Measurements from ENCODE around the gene EID2. TPM values are rescaled to one million over a fixed set of nuclear protein-coding genes. Genes with fewer than 3 reads are reported as not detected.

The EID2 gene
- total RNA-seq, result 10.2 and 16.3 TPM in 2 replicates

GRCh38 chr19:39539518-39540332 is at the start of gene EID2:
EID2 (minus strand) TSS chr19:39540161; CDS start chr19:39540079, 82 bp downstream.

GRCh38 chr19:39532233-39533002 is 7.5 kb downstream of the EID2 start, which contains the start of gene EID2B:
EID2B (minus strand) TSS chr19:39532852; CDS start chr19:39532802, 50 bp downstream.

DNA sequence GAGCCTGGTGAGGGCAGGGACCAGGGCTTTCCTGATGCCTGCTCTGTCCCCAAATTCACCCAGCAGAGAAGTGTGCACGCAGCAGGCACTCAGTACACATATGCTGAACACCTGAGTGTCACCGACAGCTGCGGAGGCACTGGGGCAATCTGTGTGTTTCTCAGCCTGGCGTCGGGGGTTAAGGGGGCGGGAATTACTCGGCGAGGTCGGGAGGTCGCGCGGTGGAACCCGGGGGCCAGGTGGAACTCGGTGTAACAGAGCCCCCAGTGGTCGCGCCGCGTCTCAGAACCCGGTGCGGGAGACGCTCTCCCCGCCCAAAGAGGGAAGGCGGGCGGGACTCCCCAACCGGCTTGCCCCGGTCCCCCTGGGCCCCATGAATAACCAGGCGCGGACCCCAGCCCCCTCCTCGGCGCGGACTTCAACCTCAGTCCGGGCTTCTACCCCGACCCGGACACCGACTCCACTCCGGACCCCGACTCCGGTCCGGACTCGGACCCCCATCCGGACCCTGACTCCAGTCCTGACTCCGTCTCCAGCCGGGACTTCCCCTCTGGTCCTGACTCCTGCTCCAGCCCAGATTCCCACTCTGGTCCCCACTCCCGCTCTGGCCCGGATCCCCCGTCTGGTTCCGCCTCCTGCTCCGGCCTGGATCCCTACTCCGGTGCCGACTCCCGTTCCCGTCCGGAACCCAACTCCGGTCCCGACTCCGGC is 25.0 kb downstream of the EID2 start, which contains the start of gene SELENOV:
TSS of gene SELENOV (plus strand) at position 300 of the 711 bp plus-strand sequence. CDS start at position 374, 74 bp downstream.

DNA sequence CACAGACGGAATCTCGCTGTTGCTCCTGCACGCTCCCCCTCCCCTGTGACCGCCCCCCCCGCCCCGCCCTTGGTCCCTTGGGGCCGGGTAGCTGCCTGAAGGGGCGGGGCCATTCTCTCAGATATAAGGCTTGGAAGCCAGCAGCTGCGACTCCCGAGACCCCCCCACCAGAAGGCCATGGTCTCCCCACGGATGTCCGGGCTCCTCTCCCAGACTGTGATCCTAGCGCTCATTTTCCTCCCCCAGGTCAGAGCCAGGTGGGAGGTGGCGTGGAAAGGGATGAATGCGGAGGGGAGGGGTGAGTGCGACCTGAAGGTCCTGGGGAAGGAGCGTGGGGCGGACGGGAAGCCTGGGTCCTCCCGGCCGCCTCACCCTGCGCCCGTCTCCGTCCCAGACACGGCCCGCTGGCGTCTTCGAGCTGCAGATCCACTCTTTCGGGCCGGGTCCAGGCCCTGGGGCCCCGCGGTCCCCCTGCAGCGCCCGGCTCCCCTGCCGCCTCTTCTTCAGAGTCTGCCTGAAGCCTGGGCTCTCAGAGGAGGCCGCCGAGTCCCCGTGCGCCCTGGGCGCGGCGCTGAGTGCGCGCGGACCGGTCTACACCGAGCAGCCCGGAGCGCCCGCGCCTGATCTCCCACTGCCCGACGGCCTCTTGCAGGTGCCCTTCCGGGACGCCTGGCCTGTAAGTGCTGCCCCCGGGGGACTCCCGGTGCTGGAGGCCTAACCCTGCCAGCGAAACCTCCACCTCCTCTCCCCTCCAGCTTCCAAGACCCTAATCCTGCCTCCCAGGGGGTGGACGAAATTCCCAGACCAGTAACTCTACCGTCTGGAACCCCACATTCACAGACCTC is 40.9 kb downstream of the EID2 start, which contains the start of gene DLL3:
TSS of gene DLL3 (plus strand) at position 150 of the 845 bp plus-strand sequence. CDS start at position 178, 28 bp downstream.

Other genes with a start within 250 kb of the EID2 start
- not detected in 2 replicates for gene IFNL1, start 243.8 kb downstream of the EID2 start, total RNA-seq
- 0.25 TPM in 1 of 2 replicates, not detected in the other for gene LRFN1, start 219.3 kb downstream of the EID2 start, total RNA-seq
- gene GMFG, start 204.1 kb downstream of the EID2 start, total RNA-seq, result 0.44 and 0.50 TPM in 2 replicates
- 59.9 and 60.4 TPM in 2 replicates for gene SAMD4B, start 197.7 kb downstream of the EID2 start, total RNA-seq
- gene PAF1, start 149.1 kb downstream of the EID2 start, total RNA-seq, result 38.4 and 55.6 TPM in 2 replicates
- 15.2 and 20.6 TPM in 2 replicates for gene MED29, start 148.8 kb downstream of the EID2 start, total RNA-seq
- 1.8 and 3.0 TPM in 2 replicates for gene ZFP36, start 133.3 kb downstream of the EID2 start, total RNA-seq
- 9.0 and 16.4 TPM in 2 replicates for gene PLEKHG2, start 127.5 kb downstream of the EID2 start, total RNA-seq
- 111 and 167 TPM in 2 replicates for gene RPS16, start 104.2 kb downstream of the EID2 start, total RNA-seq
- 63.1 and 67.6 TPM in 2 replicates for gene SUPT5H, start 94.6 kb downstream of the EID2 start, total RNA-seq
- gene TIMM50, start 59.3 kb downstream of the EID2 start, total RNA-seq, result 57.5 and 84.0 TPM in 2 replicates
- gene DLL3, start 41.2 kb downstream of the EID2 start, total RNA-seq, result 0.12 and 0.55 TPM in 2 replicates
- gene SELENOV, start 25.0 kb downstream of the EID2 start, total RNA-seq, result not detected in 2 replicates
- 4.5 and 7.5 TPM in 2 replicates for gene EID2B, start 7.3 kb downstream of the EID2 start, total RNA-seq
- gene LGALS13, start 62.4 kb upstream of the EID2 start, total RNA-seq, result not detected in 2 replicates
- not detected in 2 replicates for gene LGALS16, start 115.8 kb upstream of the EID2 start, total RNA-seq
- not detected in 2 replicates for gene LGALS14, start 164.3 kb upstream of the EID2 start, total RNA-seq
- gene CLC, start 197.9 kb upstream of the EID2 start, total RNA-seq, result not detected in 2 replicates
- gene LEUTX, start 238.7 kb upstream of the EID2 start, total RNA-seq, result not detected in 2 replicates

Data from uterine smooth muscle cell (primary cell).